HS-27A (cell line): Measurements from ENCODE around the gene NPSR1.
"Not testable (repeated sequence)": the region's sequence is repeated elsewhere in the genome, so short reads cannot be mapped to it uniquely, and the experiment has no call there.

Source experiments
- DNase-seq: peaks from one replicate; pipeline ENCODE4 v3.0.0-alpha.2; 2012; ENCODE audit warnings: low read depth, missing footprints

NPSR1 gene

DNA sequence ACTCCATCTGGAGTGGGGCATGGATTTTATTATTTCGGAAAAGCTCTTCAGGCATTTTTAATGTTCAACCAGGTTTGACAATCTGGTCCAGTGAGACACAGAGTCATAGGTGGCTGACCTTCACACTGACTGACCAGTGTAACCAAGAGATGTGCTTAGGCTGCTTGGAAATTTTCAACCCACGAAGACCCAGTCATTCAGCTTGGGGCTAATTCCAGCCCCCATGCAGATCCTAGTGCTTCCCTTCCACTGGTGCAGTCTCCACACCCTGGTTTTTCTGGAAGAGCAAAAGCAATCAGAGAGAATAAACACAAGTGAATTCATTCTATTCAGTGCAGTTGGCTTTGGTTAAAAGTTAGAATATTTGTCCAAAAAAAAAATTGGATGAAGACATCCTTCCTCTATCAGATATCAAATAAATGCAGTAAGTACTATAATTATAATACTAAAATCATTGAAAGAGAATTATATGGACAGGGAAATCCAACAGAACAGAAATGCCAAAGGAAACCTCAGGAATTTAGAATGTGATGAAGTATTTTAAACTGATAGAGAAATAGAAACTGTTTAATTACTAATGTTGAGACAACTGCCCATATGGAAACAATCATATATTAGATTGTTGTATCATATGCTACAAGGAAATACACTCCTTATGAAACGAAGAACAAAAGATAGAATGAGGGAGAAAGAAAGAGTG, 178.0 kb downstream of the NPSR1 start:
- DNase-seq, result no peak

DNA sequence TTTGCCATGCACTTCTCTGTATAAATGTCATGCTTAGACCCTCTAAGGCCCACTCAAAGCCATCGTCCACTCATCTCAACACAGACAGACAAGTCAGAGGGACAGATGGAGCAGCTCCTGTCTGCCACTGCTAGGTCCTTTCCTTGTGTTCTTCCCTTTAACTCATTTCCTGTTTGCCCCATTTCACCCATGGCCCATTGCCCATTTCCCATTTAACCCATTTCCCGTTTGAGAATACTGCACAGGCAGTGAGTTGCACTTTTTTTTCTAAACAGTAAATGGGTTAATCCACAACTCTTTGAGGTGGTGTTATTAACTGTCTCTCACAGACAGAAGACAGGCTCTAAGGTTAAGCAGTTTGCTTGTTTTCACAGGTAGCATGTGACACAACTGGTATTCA, 179.3 kb downstream of the NPSR1 start:
- no peak for DNase-seq

DNA sequence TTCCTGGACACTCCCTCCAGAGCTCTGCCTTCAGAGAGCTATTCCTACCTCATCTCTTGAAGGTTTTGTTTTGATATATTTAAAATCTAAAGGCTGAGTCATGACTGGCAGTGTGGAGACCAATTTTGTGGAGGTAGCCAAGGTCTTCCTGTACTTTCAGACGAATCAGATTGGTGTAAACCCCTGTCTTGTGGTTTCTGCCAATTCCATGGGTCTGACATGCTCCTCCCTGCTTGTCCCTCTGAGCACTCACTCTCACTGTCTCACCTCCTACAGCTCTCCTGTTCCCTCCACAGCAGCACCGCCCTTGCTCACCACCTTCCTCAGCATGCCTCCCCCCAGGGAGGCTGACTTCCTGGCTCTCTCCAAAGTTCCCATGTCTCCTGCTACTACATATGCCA, 179.8 kb downstream of the NPSR1 start:
- no peak for DNase-seq

GRCh38 chr7:34838329-34838728, 180.3 kb downstream of the NPSR1 start:
- DNase-seq, result no peak

DNA sequence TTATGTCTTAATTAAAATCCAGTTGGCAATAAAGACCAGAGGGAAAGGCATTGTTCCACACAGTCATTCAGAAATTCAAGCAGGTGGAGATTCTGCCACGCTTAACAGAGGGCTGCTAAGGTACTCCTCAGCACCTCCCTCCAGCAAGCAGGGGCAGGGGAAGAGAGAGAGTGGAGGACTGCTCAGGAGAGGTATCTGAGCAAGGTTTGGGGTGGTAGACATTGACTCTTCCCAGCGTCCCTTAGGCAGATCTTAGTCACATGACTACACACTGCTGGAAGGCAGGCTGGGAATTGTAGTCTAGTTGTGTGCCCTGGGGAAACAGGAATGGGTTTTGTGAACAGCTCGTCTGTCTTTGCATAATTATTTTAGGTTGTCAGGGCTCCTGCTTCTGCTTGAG, 181.6 kb downstream of the NPSR1 start:
- DNase-seq, result no peak

GRCh38 chr7:34840176-34840785, 182.3 kb downstream of the NPSR1 start:
- DNase-seq, result no peak

- no peak for DNase-seq
These were observed 183.3 kb downstream of the NPSR1 start for GRCh38 chr7:34841326-34841725.

- DNase-seq, result no peak
These were observed 184.8 kb downstream of the NPSR1 start for GRCh38 chr7:34842782-34843181.

- DNase-seq, result no peak
These were observed 186.4 kb downstream of the NPSR1 start for GRCh38 chr7:34844406-34844805.

DNA sequence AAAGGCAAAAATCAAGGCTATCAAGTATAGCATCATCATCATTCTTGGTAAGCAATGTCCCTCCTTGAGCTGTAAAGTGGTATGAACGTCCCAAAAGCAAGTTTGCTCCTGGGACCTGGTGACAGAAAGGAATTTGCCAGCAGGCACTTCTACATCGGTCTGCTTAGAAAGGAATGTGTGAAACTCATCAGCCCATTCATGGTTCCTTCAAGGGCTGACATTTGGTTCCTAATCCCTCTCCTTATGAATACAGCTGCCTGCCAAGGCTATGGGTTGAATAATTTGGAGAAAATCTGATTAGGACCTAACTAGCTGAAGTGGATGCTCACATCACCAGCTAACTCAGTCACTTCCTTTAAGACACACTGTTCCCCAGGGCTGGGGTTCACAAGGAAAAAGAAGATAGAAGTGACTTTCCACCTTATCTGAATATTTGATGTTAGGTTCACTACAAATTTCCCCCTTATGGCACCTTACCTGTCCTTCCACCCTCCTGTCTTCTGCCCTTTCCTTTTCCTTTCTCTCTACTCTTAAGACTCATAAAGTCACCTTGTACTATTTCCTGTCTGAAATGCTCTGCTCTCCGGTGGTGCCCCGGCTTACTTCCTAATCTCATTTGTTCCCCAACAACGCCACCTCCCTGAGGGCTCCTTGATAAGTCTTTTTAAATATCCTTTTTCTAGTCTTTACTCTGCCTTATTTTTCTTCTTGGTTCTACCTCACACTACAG, 187.1 kb downstream of the NPSR1 start:
- DNase-seq, result no peak

DNA sequence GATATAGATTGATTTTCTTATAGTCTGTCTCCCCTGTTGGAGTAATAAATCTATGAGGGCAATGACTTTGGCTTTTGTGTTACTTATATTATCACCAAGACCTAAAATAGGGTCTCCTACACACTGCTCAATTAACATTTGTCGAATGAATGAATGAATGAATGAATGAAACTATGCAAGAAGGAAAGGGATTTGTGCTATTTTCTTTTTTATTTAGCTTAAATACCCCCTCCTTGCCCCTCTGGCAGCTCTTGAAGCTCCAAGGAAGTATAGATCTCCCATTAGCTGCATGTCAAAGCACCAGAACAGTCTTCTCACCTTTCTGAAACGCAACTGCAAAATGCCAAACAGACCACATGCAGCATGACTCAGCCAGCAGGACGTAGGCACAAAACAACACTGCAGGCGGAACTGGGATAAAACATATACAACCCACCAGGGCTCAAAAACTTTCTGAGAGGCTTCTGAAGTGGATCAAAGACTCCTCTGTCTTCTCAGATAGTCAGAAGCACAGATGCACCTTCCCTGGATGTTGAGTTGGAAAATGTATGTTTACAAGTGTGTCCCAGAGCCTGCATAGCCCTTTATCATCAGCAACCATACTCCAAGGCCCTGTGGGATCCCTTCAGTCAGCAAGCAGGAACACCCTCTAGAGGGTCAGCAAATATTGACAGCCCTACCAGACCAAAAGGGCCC, 187.8 kb downstream of the NPSR1 start:
- no peak for DNase-seq

- DNase-seq, result no peak
These were observed 189.0 kb downstream of the NPSR1 start for GRCh38 chr7:34846976-34847375.

DNA sequence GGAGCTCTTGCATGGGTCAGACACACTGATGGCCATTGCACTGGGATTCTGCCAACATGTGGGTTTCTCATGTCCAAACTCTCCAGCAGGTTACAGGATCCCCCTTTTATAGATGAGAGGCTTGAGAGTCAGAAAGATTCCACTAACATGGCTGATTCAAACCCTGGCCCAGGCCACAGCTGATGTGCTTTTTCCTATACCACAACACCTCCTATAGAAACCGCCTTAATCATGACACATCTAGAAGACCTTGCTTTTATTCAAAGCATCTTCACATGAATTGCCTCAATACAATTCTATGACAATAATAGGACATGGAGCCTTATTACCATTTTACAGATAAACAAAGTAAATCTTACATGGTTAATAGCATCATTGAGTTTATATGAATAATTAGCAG, 190.7 kb downstream of the NPSR1 start:
- no peak for DNase-seq

- DNase-seq, result no peak
These were observed 191.3 kb downstream of the NPSR1 start for GRCh38 chr7:34849163-34849960.

GRCh38 chr7:34849986-34850385, 192.0 kb downstream of the NPSR1 start:
- no peak for DNase-seq

DNA sequence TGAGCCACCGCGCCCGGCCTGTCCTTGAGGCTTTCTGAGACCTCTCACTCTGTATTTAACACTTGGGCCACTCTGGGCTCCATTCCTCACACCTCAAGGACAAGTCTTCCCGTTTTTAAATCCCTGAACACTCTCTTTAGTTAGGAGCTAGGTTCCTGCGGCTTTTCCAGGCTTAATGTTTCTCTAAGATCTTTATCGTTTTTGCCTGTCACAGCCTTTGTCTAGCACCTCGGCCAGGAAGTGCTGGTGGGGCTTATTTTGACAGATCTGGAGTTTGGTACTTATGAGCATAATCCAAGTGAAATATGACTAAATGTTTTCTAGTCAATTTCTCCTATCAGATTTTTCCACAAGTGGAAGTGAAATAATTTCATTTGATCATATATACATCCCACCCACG, 192.7 kb downstream of the NPSR1 start:
- no peak for DNase-seq

DNA sequence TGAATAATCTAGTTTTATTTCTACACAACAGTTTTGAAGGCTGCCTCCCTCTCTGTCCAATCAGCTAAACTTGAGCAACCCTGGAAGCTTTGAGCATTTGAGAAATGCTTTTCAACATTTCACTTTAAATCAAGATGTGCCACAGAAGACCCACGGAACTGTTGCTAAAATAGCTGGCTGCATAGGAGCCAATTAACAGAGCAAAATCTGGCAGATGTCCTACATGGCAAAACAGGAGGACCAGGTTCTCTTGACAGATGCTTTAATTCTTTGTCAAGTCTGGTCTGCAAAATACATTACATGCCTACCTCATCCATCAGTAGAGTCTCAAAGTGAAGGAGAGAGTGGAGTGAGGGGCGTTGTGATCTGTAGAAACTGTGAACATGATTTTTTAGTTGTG, 193.4 kb downstream of the NPSR1 start:
- DNase-seq, result no peak

GRCh38 chr7:34858444-34858843, 200.4 kb downstream of the NPSR1 start:
- not testable (repeated sequence) for DNase-seq

- DNase-seq, result not testable (repeated sequence)
These were observed 201.3 kb downstream of the NPSR1 start for GRCh38 chr7:34859281-34859680.

- DNase-seq, result not testable (repeated sequence)
These were observed 208.2 kb downstream of the NPSR1 start for GRCh38 chr7:34866222-34866621.

- DNase-seq, result not testable (repeated sequence)
These were observed 209.3 kb downstream of the NPSR1 start for GRCh38 chr7:34867341-34867740.

- DNase-seq, result not testable (repeated sequence)
These were observed 210.6 kb downstream of the NPSR1 start for GRCh38 chr7:34868602-34869001.
